GM18526 (cell line): Measurements from ENCODE around the gene BDNF.

Source experiments
- POLR2A ChIP-seq: IDR thresholded peaks from 3 replicates; pipeline ENCODE4 v1.6.1; 2011; ENCODE audit not compliant: insufficient read length; ENCODE audit errors: extremely low read depth

The BDNF gene

GRCh38 chr11:27717377-27717776 is 17.1 kb upstream of the BDNF start:
- no peak for TF ChIP-seq POLR2A

GRCh38 chr11:27716835-27717234 is 16.6 kb upstream of the BDNF start:
- TF ChIP-seq POLR2A, result no peak

- TF ChIP-seq POLR2A, result no peak
These were observed 16.0 kb upstream of the BDNF start for GRCh38 chr11:27716216-27716615.

- no peak for TF ChIP-seq POLR2A
These were observed 11.5 kb upstream of the BDNF start for GRCh38 chr11:27711725-27712124.

- no peak for TF ChIP-seq POLR2A
These were observed 10.3 kb upstream of the BDNF start for GRCh38 chr11:27710536-27710935.

- TF ChIP-seq POLR2A, result no peak
These were observed 7.4 kb upstream of the BDNF start for GRCh38 chr11:27707676-27708075.

GRCh38 chr11:27705873-27706820 is 5.9 kb upstream of the BDNF start:
- TF ChIP-seq POLR2A, result no peak

GRCh38 chr11:27703481-27703880 is 3.2 kb upstream of the BDNF start:
- no peak for TF ChIP-seq POLR2A

- TF ChIP-seq POLR2A, result no peak
These were observed 2.6 kb upstream of the BDNF start for GRCh38 chr11:27702811-27703210.

- no peak for TF ChIP-seq POLR2A
These were observed 1.3 kb upstream of the BDNF start for GRCh38 chr11:27701355-27702105.

- no peak for TF ChIP-seq POLR2A
These were observed 317 bp downstream of the BDNF start for GRCh38 chr11:27699926-27700350.

- TF ChIP-seq POLR2A, result no peak
These were observed 871 bp downstream of the BDNF start for GRCh38 chr11:27699242-27699925.

- no peak for TF ChIP-seq POLR2A
These were observed 1.4 kb downstream of the BDNF start for GRCh38 chr11:27698872-27699241.

- no peak for TF ChIP-seq POLR2A
These were observed 2.5 kb downstream of the BDNF start for GRCh38 chr11:27697679-27698275.

- TF ChIP-seq POLR2A, result no peak
These were observed 3.3 kb downstream of the BDNF start for GRCh38 chr11:27696961-27697360.
